ENCODE measurements around the gene MYO3B. TPM values are rescaled to one million over a fixed set of nuclear protein-coding genes. Genes with fewer than 3 reads are reported as not detected.

Gene MYO3B
- total RNA-seq, 4 donors from 2014 or later = 6.0 to 7.4 (median 7.2) TPM

DNA sequence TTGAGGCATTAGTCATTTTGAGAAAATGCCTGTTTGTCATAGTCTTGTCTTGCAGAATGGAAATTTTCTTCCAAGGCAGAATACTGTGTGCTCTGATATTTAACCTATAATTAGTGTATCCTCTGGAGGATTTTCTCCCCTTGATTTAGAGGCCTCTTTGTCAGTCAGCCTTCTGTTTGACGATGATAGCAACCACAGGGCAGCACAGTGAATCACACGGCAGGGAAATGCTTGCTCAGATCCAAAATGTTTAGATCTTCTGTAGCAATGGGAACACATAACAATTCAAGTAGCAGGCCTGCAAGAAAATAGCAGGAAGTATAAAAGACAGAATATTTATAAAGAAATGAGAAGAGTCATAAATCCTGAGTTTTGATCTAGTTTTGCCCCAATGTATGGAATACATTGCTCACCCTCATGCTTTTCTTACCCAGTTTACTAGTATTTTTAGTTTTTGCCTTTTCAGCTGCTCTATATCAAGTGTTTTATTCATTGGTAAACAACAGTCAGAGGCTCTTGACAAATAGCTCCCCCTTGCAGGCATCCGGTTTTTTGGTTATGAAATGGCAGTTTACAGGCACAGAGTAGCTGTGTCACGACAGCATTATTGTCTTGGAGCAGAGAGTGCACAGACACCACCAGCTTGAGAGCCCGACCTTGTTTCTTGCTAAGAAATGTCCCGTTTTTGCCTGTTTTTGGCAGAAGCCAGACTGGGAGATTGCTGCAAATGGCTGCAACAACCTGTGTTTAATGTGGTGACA is 185.1 kb downstream of the MYO3B start:
- 72 to 74% methylated on average over 6 of the region's 6 CpGs for WGBS, 2 donors
- Histone ChIP-seq H3K27me3 (no peaks in the 10 kb centered on the region), H3K36me3 (no peaks in the 10 kb centered on the region), H3K4me1 (no peaks in the 10 kb centered on the region), H3K27ac (no peak overlapping the region), H3K4me3 (replicated peaks in 1 of 3) (no peak overlapping the region), H3K9me3 (no peaks in the 10 kb centered on the region)
- TF ChIP-seq, protein P1, sequence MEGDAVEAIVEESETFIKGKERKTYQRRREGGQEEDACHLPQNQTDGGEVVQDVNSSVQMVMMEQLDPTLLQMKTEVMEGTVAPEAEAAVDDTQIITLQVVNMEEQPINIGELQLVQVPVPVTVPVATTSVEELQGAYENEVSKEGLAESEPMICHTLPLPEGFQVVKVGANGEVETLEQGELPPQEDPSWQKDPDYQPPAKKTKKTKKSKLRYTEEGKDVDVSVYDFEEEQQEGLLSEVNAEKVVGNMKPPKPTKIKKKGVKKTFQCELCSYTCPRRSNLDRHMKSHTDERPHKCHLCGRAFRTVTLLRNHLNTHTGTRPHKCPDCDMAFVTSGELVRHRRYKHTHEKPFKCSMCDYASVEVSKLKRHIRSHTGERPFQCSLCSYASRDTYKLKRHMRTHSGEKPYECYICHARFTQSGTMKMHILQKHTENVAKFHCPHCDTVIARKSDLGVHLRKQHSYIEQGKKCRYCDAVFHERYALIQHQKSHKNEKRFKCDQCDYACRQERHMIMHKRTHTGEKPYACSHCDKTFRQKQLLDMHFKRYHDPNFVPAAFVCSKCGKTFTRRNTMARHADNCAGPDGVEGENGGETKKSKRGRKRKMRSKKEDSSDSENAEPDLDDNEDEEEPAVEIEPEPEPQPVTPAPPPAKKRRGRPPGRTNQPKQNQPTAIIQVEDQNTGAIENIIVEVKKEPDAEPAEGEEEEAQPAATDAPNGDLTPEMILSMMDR (IDR thresholded peaks at IDR 0.05) = no peak
- TF ChIP-seq POLR2A (IDR thresholded peaks at IDR 0.05) = no peak
- no peak for DNase-seq
- intact Hi-C loops (cut with DNase I) = loop anchor here (5.0 kb wide), 1 partner anchor 449 kb away; no protein-coding TSS in a partner anchor

DNA sequence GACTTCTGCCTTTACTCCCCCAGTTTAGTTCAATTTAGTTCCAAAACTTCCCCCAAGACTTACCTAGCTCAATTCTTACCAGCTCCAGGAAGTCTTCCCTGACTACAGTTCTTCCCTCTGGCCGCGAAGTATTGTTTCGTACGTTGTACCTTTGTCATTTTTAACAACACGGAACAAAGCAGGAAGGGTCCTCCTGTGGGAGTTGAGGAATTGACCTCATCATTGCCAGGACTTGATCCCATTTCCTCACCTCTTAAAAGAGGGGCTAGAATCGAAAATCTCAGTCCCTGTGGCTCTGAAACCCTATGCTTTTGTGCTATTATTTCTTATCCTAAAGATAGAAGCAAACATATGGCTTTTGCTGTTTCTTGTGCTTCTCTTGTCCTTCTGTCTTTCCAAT is 187.1 kb downstream of the MYO3B start:
- Histone ChIP-seq H3K9me3 (no peaks in the 10 kb centered on the region), H3K4me3 (replicated peaks in 1 of 3) (no peak overlapping the region), H3K4me1 (no peaks in the 10 kb centered on the region), H3K27me3 (no peaks in the 10 kb centered on the region), H3K36me3 (no peaks in the 10 kb centered on the region), H3K27ac (no peak overlapping the region)
- TF ChIP-seq, protein P1 (IDR thresholded peaks at IDR 0.05) = no peak
- TF ChIP-seq POLR2A (IDR thresholded peaks at IDR 0.05) = no peak
- intact Hi-C loops (cut with DNase I) = no loop called here
- no peak for DNase-seq
- whole genome bisulfite sequencing, 2 donors = 71 to 74% methylated on average over 6 of the region's 6 CpGs

- no peak for TF ChIP-seq POLR2A (IDR thresholded peaks at IDR 0.05)
- TF ChIP-seq, protein P1 (IDR thresholded peaks at IDR 0.05) = no peak
- DNase-seq = no peak
- 71 to 89% methylated on average over 3 of the region's 3 CpGs for WGBS, 2 donors
- no peaks in the 10 kb centered on the region for H3K4me1 ChIP-seq
- intact Hi-C loops (cut with DNase I) = no loop called here
- H3K27ac ChIP-seq = no peak overlapping the region
- H3K4me3 ChIP-seq (replicated peaks in 1 of 3) = no peak overlapping the region
- H3K36me3 ChIP-seq = no peaks in the 10 kb centered on the region
- no peaks in the 10 kb centered on the region for H3K27me3 ChIP-seq
- H3K9me3 ChIP-seq = no peaks in the 10 kb centered on the region
These were observed 187.7 kb downstream of the MYO3B start for GRCh38 chr2:170365686-170366085.

GRCh38 chr2:170368370-170368769 is 190.4 kb downstream of the MYO3B start:
- Histone ChIP-seq H3K27ac (no peak overlapping the region), H3K9me3 (no peaks in the 10 kb centered on the region), H3K4me1 (no peaks in the 10 kb centered on the region), H3K27me3 (peaks cover 4% of the 10 kb centered on the region), H3K36me3 (no peaks in the 10 kb centered on the region), H3K4me3 (replicated peaks in 1 of 3) (no peak overlapping the region)
- no peak for DNase-seq
- 71 to 82% methylated on average over 5 of the region's 5 CpGs for WGBS, 2 donors
- TF ChIP-seq, protein P1 (IDR thresholded peaks at IDR 0.05) = no peak
- TF ChIP-seq POLR2A (IDR thresholded peaks at IDR 0.05) = no peak
- intact Hi-C loops (cut with DNase I) = no loop called here

- H3K27me3 ChIP-seq = peaks cover 4% of the 10 kb centered on the region
- WGBS, 2 donors = 77 to 85% methylated on average over 2 of the region's 2 CpGs
- no peak overlapping the region for H3K27ac ChIP-seq
- TF ChIP-seq, protein P1 (IDR thresholded peaks at IDR 0.05) = no peak
- TF ChIP-seq POLR2A (IDR thresholded peaks at IDR 0.05) = no peak
- H3K4me1 ChIP-seq = no peaks in the 10 kb centered on the region
- H3K36me3 ChIP-seq = no peaks in the 10 kb centered on the region
- intact Hi-C loops (cut with DNase I) = no loop called here
- no peaks in the 10 kb centered on the region for H3K9me3 ChIP-seq
- DNase-seq = no peak
- no peak overlapping the region for H3K4me3 ChIP-seq (replicated peaks in 1 of 3)
These were observed 191.3 kb downstream of the MYO3B start for GRCh38 chr2:170369228-170369627.
